ENCODE results near the gene RNF223.
"Not testable (repeated sequence)": the region's sequence is repeated elsewhere in the genome, so short reads cannot be mapped to it uniquely, and the experiment has no call there.

Gene RNF223

DNA sequence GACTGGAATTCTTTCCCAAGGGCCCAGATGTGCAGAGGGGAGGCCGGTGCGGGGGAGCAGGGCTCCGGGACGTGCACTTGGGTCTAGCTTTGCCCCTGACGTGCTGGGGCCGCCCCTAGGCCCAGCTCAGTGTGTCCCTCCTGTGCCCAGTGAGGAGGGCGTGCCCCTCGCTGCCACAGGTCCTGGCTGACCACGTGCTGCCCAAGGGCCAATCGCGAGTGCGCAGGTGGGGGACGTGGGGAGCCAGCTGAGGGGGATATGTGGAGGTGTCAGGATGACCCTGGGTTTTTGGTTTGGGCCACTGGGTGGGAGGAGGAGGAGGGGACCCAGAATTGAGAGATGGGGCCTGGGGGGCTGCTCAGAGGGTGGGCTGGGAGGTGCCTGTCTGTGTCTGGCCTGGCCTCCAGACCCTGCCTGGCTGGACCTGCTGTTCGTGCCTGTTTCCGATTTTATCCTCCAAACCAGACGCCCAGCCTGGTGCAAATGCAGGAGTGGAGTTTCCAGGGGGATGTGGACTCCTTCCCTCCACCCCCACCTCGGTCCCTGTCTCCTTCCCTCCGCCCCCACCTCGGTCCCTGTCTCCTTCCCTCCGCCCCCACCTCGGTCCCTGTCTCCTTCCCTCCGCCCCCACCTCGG is 6.1 kb upstream of the RNF223 start:
- no peaks in the 10 kb centered on the region for H3K36me3 ChIP-seq (ENCODE audit: insufficient read depth, low read length)
- no peaks in the 10 kb centered on the region for H3K4me1 ChIP-seq (ENCODE audit: control insufficient read depth, insufficient read depth, low read length, unreplicated experiment)

DNA sequence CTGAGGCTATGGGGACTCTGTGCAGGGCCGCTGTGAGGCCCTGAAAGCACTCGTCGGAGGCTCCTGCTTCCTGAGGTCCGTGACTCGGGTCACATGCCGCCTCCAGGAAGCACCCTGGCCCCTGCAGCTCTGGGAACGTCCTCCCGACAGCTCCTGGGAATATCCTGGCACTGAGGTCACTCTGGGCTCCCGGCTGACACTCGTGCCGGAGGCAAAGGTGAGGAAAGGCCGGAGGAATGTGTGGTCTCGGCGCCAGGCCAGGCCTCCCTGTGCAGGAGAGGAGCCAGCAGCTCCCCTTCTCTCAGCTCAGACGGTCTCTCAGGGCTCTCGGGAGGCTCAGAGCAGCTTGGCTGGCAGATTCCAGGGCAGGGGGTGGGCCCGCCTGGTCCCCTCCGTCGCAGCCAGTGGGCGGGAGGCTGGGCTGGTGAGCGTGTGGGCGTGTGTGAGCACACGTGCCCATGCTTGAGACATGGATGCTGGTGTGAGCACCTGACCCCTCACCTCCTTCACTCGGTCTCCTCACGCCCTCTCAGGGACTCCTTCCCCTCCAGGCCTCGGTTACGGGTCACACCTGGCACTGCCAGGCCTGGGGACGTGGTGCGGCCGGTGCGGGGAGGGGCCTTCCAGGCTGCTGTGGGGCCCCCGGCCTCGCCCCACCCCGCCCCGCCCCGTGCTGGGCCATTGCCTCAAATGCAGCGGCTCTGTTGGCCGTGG is 5.5 kb upstream of the RNF223 start:
- Histone ChIP-seq H3K4me1 (ENCODE audit: control insufficient read depth, insufficient read depth, low read length, unreplicated experiment) (no peaks in the 10 kb centered on the region), H3K36me3 (ENCODE audit: insufficient read depth, low read length) (no peaks in the 10 kb centered on the region), H2AFZ (ENCODE audit: low read length, unreplicated experiment) (peak overlapping the region; percentile 66), H3K79me2 (ENCODE audit: control insufficient read depth, insufficient read depth, low read length, unreplicated experiment) (no peaks in the 10 kb centered on the region), H3K27ac (ENCODE audit: low read depth, low read length) (peak overlapping the region; percentile 60), H3K27me3 (ENCODE audit: insufficient read depth, low read length) (peaks cover 12% of the 10 kb centered on the region; the same call in 1 of the 2 replicates), H3K4me3 (ENCODE audit: low read depth, low read length) (peak overlapping the region; percentile 59)

More for the DNA sequence above, 6.1 kb upstream of the RNF223 start:
- no peaks in the 10 kb centered on the region for H3K79me2 ChIP-seq (ENCODE audit: control insufficient read depth, insufficient read depth, low read length, unreplicated experiment)
- H2AFZ ChIP-seq (ENCODE audit: low read length, unreplicated experiment), result no peak overlapping the region
- H3K4me3 ChIP-seq (ENCODE audit: low read depth, low read length), result peak overlapping the region; percentile 59
- H3K27me3 ChIP-seq (ENCODE audit: insufficient read depth, low read length), result peaks cover 6% of the 10 kb centered on the region; the same call in 1 of the 2 replicates
- H3K27ac ChIP-seq (ENCODE audit: low read depth, low read length), result peak overlapping the region; percentile 60; the same call in 1 of the 2 replicates

DNA sequence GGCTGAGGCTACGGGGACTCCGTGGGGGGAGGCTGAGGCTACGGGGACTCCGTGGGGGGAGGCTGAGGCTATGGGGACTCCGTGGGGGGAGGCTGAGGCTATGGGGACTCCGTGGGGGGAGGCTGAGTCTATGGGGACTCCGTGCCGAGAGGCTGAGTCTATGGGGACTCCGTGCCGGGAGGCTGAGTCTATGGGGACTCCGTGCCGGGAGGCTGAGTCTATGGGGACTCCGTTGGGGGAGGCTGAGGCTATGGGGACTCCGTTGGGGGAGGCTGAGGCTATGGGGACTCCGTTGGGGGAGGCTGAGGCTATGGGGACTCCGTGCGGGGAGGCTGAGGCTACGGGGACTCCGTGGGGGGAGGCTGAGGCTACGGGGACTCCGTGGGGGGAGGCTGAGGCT is 3.3 kb upstream of the RNF223 start:
- H3K36me3 ChIP-seq (ENCODE audit: insufficient read depth, low read length); H3K27ac ChIP-seq (ENCODE audit: low read depth, low read length); H3K4me3 ChIP-seq (ENCODE audit: low read depth, low read length); H3K4me1 ChIP-seq (ENCODE audit: control insufficient read depth, insufficient read depth, low read length, unreplicated experiment); H3K79me2 ChIP-seq (ENCODE audit: control insufficient read depth, insufficient read depth, low read length, unreplicated experiment); H2AFZ ChIP-seq (ENCODE audit: low read length, unreplicated experiment): not testable (repeated sequence)
- H3K27me3 ChIP-seq (ENCODE audit: insufficient read depth, low read length), result peaks cover 12% of the 10 kb centered on the region; the same call in 1 of the 2 replicates

DNA sequence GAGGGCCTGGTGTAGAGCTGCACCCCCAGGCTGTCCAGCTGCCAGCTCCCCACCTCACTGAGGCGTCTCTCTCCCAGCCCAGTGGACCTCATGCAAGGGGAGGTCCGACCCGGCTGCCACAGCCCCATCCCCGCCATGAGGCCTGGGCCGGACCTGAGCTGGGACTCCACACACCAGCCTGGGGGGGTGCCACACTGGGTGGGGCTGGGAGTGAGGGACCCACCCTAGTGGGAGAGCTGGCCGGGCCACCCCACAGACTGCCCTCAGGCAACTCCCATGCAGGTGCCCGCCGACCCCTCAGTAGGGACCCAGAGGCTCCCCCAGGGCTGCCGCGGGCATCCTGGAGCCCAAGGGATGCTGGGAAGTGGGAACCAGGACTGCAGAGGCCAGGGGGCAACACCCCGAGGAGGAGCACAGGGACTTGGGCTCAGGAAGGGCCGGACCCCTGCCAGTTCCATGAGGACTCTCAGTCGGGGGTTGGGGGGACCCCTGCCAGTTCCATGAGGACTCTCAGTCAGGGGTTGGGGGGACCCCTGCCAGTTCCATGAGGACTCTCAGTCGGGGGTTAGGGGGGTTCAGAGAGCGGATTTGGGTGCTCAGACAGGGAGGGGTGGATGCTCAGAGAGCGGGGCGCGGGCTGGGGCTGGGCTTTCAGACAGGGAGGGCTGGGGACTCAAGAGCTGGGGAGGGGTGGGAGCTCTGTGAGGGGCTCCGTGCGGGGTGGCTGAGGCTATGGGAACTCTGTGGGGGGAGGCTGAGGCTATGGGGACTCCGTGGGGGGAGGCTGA is 1.2 kb upstream of the RNF223 start:
- Histone ChIP-seq H3K4me1 (ENCODE audit: control insufficient read depth, insufficient read depth, low read length, unreplicated experiment) (peaks cover 7% of the 10 kb centered on the region), H3K27me3 (ENCODE audit: insufficient read depth, low read length) (peaks cover 12% of the 10 kb centered on the region; the same call in 1 of the 2 replicates), H3K27ac (ENCODE audit: low read depth, low read length) (no peak overlapping the region), H3K79me2 (ENCODE audit: control insufficient read depth, insufficient read depth, low read length, unreplicated experiment) (no peaks in the 10 kb centered on the region), H3K36me3 (ENCODE audit: insufficient read depth, low read length) (no peaks in the 10 kb centered on the region), H3K4me3 (ENCODE audit: low read depth, low read length) (no peak overlapping the region), H2AFZ (ENCODE audit: low read length, unreplicated experiment) (no peak overlapping the region)

DNA sequence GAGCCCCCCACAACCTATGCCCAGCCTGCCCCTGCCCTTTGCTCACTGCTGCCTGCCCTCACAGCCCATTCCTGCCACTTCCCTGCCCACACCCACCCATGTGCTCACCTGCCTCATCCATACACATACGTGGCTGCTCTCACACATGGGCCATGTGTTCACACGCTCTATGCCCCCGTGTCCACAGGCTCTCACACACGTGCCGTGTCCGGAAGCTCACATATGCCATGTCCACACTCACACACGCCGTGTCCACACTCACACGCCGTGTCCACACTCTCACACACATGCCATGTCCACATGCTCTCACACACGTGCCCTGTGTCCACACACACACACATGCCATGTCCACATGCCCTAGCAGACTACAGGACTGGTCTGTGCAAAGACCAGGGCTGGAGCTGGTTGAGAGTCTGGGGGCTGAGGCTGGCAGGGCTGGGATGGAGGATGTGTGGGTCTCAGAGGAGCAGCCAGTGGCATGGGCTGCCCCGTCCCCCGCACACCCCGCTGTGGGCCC is 583 bp upstream of the RNF223 start:
- Histone ChIP-seq H3K4me1 (ENCODE audit: control insufficient read depth, insufficient read depth, low read length, unreplicated experiment) (peaks cover 11% of the 10 kb centered on the region), H2AFZ (ENCODE audit: low read length, unreplicated experiment) (no peak overlapping the region), H3K36me3 (ENCODE audit: insufficient read depth, low read length) (no peaks in the 10 kb centered on the region), H3K4me3 (ENCODE audit: low read depth, low read length) (no peak overlapping the region), H3K27me3 (ENCODE audit: insufficient read depth, low read length) (peaks cover 12% of the 10 kb centered on the region; the same call in 1 of the 2 replicates), H3K79me2 (ENCODE audit: control insufficient read depth, insufficient read depth, low read length, unreplicated experiment) (no peaks in the 10 kb centered on the region), H3K27ac (ENCODE audit: low read depth, low read length) (no peak overlapping the region)

DNA sequence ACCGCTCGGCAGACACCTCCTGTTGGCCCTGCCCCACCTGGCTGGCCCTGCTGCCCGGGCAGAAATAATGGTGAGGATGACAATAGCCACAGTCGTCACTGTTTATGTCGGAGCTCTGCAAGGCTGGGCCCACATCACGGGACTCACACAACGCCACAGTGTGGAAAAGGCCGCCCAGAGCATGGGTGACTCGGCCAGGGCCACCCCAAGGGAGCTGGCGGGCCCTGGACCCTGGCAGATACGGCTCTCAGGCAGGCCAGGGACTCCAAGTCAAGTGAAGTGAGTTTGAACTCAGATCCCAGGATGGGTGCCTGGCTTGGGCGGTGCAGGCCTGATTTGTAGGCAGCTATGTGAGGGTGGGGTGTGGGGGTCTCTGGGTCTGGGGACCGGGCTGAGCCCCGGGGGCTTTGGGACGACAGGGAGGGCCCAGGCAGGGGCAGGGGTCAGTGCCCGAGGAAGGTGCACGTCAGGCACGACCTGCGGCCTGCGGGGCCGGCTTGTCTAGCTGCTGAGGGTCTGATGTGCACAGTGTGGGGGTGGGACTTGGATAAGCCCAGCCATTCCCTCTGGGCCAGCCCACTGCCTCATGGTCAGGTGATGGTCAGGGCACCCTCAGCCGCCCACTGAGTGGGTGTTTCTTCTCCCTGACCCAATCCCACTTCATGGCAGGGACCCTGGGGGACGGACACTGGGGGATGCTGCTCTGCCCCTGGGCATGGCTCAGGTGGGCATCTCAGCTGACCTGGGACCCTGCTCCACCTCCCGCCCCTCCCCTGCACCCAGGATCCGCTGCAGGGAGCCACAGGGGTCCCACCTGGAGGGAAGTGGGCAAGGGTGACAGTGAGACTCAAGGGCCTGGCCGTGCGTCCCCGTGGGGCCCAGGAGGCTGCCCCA is 1.0 kb downstream of the RNF223 start:
- peaks cover 13% of the 10 kb centered on the region for H3K4me1 ChIP-seq (ENCODE audit: control insufficient read depth, insufficient read depth, low read length, unreplicated experiment)
- H3K79me2 ChIP-seq (ENCODE audit: control insufficient read depth, insufficient read depth, low read length, unreplicated experiment), result no peaks in the 10 kb centered on the region
- H3K36me3 ChIP-seq (ENCODE audit: insufficient read depth, low read length), result no peaks in the 10 kb centered on the region
- H3K27ac ChIP-seq (ENCODE audit: low read depth, low read length), result no peak overlapping the region
- no peak overlapping the region for H3K4me3 ChIP-seq (ENCODE audit: low read depth, low read length)
- H2AFZ ChIP-seq (ENCODE audit: low read length, unreplicated experiment), result no peak overlapping the region
- peaks cover 12% of the 10 kb centered on the region; the same call in 1 of the 2 replicates for H3K27me3 ChIP-seq (ENCODE audit: insufficient read depth, low read length)

DNA sequence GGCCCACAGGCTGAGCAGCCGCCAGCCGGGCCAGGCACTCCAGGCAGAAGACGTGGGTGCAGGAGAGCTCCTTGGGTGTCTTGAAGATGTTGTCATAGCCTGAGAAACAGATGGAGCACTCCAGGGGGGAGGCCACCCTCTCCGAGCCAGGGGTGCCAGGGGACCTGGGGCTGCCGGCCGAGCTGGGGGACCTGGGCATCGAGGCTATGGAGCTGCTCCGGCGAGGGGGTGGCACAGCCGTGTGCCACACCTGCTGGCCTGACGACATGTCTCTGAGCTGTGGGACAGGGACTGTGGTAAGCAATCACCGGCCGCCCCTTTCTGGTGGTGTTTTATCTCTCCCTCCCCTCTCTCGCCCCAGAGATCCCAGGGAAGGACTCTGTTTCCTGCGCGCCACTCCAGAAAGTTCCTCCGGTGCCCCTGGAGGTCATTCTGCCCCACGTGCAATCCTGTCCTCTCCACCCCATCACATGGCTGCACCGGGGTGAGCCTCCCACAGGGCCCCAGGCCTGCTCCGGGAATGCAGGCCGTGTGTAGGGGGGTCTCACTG is 1.7 kb downstream of the RNF223 start:
- Histone ChIP-seq H3K79me2 (ENCODE audit: control insufficient read depth, insufficient read depth, low read length, unreplicated experiment) (no peaks in the 10 kb centered on the region), H3K36me3 (ENCODE audit: insufficient read depth, low read length) (no peaks in the 10 kb centered on the region), H3K27ac (ENCODE audit: low read depth, low read length) (no peak overlapping the region), H3K4me3 (ENCODE audit: low read depth, low read length) (no peak overlapping the region), H3K4me1 (ENCODE audit: control insufficient read depth, insufficient read depth, low read length, unreplicated experiment) (peaks cover 13% of the 10 kb centered on the region), H3K27me3 (ENCODE audit: insufficient read depth, low read length) (peaks cover 12% of the 10 kb centered on the region; the same call in 1 of the 2 replicates), H2AFZ (ENCODE audit: low read length, unreplicated experiment) (no peak overlapping the region)

DNA sequence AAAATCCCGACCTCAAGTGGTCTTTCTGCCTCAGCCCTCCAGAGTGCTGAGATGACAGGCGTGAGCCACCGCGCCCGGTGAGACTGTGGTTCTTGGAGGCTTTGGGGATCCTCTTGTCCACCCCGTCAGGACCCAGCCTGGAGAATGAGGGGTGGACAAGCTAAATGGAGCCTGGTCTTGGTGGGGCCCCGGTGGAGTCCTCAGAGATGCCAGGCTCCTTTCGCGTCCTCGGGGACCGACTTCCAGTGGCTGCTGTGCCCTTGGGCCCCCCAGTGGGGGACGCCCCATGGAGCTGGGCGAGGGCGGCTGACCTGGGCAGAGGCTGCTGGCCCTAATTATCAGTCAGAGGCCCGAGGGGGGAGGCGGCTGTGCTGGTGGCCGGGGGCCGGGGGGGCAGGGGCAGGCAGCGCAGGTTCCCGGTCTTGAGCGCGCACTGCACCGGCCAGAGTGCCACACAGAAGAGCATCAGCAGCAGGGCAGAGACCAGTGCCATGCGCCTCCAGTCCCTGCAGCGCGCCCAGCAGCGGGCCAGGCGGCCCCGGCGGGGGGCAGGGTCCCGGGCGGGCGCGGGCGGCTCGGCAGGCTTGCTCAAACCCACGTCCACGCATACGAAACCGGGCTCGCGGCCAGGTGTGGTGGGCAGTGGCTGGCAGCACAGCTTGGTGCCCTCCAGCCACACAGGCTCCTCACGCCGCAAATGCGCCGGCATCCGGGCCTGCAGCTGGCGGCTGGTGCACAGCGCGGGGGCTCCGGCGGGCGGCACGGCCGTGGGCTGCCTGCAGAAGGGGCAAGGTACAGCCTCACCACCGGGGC is 2.4 kb downstream of the RNF223 start:
- no peak overlapping the region for H3K27ac ChIP-seq (ENCODE audit: low read depth, low read length)
- H3K4me3 ChIP-seq (ENCODE audit: low read depth, low read length), result no peak overlapping the region
- no peaks in the 10 kb centered on the region for H3K36me3 ChIP-seq (ENCODE audit: insufficient read depth, low read length)
- peaks cover 12% of the 10 kb centered on the region; the same call in 1 of the 2 replicates for H3K27me3 ChIP-seq (ENCODE audit: insufficient read depth, low read length)
- H3K4me1 ChIP-seq (ENCODE audit: control insufficient read depth, insufficient read depth, low read length, unreplicated experiment), result peaks cover 13% of the 10 kb centered on the region
- H2AFZ ChIP-seq (ENCODE audit: low read length, unreplicated experiment), result no peak overlapping the region
- no peaks in the 10 kb centered on the region for H3K79me2 ChIP-seq (ENCODE audit: control insufficient read depth, insufficient read depth, low read length, unreplicated experiment)

Data from ACC112 (cell line).